K562 (cell line): Measurements from ENCODE around the gene KCNQ5. TPM values are rescaled to one million over a fixed set of nuclear protein-coding genes. Genes with fewer than 3 reads are reported as not detected.

ENCODE experiments used
- ATAC-seq: fragments of 200-7000 bp; cut with Tn5 transposase; 3 replicates; pipeline ENCODE4 v1.9.1; 2020; ENCODE audit warnings: moderate library complexity
- BruUV-seq: library from RNA; stranded (reverse); fragments of 400-500 nt; replicated peaks from 2 replicates; lab custom pipeline; 2021; lab: Mats Ljungman, UMichigan
- CTCF ChIA-PET: fragments of 300-600 bp; formaldehyde crosslinking; extraction: SDS; loops from one replicate; lab custom pipeline; 2021; ENCODE audit warnings: low intra/inter-chr PET ratio; lab: Yijun Ruan, JAX
- POLR2A ChIA-PET: fragments of 300-600, 350-650 bp; sonication (Branson Sonifier 250); formaldehyde crosslinking; extraction: SDS; loops from one replicate; lab custom pipeline; 2021; ENCODE audit warnings: antibody characterized with exemption, inconsistent platforms; lab: Yijun Ruan, JAX
- DNase-seq, 4 experiments: peaks; one replicate each; pipeline versions ENCODE4 v3.0.0 to v3.0.0-alpha.2; 2011 to 2018; ENCODE audit warnings: low spot score in 3 of 4, mixed read lengths in 3 of 4; ENCODE audit errors: extremely low read depth in 1 of 4
- FAIRE-seq: peaks from 2 replicates; lab custom pipeline; 2011; peaks lifted over from hg19 to GRCh38; lab: Jason Lieb, UNC
- H2AFZ ChIP-seq: 2 replicates; pipeline ENCODE4 v1.6.0; 2011; ENCODE audit warnings: low read depth, low read length, control low read depth, inconsistent platforms
- H3K27ac ChIP-seq: fragments of 200-600 bp; 3 replicates; pipeline ENCODE4 v1.8.0; 2011; ENCODE audit warnings: low read depth, mild to moderate bottlenecking, control low read depth, inconsistent platforms, low read length, moderate library complexity, mixed read lengths; ENCODE audit errors: extremely low read depth
- H3K27me3 ChIP-seq, 2 experiments: fragments of 300-600 bp in 1 of 2; 2 replicates in 1 of 2; 3 replicates in 1 of 2; pipeline versions ENCODE4 v1.6.0 to v1.8.0; 2011; ENCODE audit warnings: inconsistent platforms in 2 of 2, low read length in 2 of 2, mild to moderate bottlenecking in 1 of 2, mixed read lengths in 1 of 2, moderate library complexity in 1 of 2; ENCODE audit not compliant: control insufficient read depth in 2 of 2, insufficient read depth in 2 of 2
- H3K36me3 ChIP-seq: fragments of 300-600 bp; 3 replicates; pipeline ENCODE4 v1.8.0; 2011; ENCODE audit warnings: mild to moderate bottlenecking, low read length, inconsistent platforms; ENCODE audit not compliant: control insufficient read depth, insufficient read depth
- H3K4me1 ChIP-seq, 2 experiments: fragments of 200-600 bp in 1 of 2; replicated peaks in 1 of 2; 2 replicates in 1 of 2; 3 replicates in 1 of 2; pipeline versions ENCODE4 v1.5.1 to v1.8.0; 2011; ENCODE audit warnings: inconsistent platforms in 2 of 2, low read length in 2 of 2, mild to moderate bottlenecking in 1 of 2, mixed read lengths in 1 of 2, moderate library complexity in 1 of 2; ENCODE audit not compliant: control insufficient read depth in 2 of 2, insufficient read depth in 2 of 2
- H3K4me2 ChIP-seq: 2 replicates; pipeline ENCODE4 v1.6.1; 2011; ENCODE audit warnings: low read length, control low read depth, inconsistent platforms, mixed read lengths; ENCODE audit not compliant: insufficient read depth
- H3K4me3 ChIP-seq: fragments of 200-600 bp; sonication (generic), shearing (Covaris generic); 2 replicates; pipeline ENCODE4 v1.5.1; 2016; ENCODE audit warnings: control low read depth, inconsistent platforms
- H3K79me2 ChIP-seq: fragments of 200-600 bp; 3 replicates; pipeline ENCODE4 v1.8.0; 2011; ENCODE audit warnings: low read length, inconsistent platforms; ENCODE audit not compliant: control insufficient read depth, insufficient read depth
- H3K9ac ChIP-seq, 2 experiments: 2 replicates each; pipeline versions ENCODE4 v1.6.0 to v1.6.1; 2011; ENCODE audit warnings: low read depth in 2 of 2, low read length in 2 of 2, control low read depth in 1 of 2, inconsistent platforms in 1 of 2, mild to moderate bottlenecking in 1 of 2, mixed read lengths in 1 of 2; ENCODE audit not compliant: insufficient read depth in 1 of 2
- H3K9me1 ChIP-seq: one replicate; pipeline ENCODE4 v1.6.0; 2011; ENCODE audit warnings: inconsistent platforms, mild to moderate bottlenecking, low read length, moderate library complexity; ENCODE audit not compliant: control insufficient read depth, insufficient read depth
- H3K9me3 ChIP-seq: replicated peaks from 2 replicates; pipeline ENCODE4 v1.5.1; 2011; ENCODE audit warnings: low read depth, low read length, inconsistent platforms; ENCODE audit not compliant: control insufficient read depth, insufficient read depth
- H4K20me1 ChIP-seq: replicated peaks from 2 replicates; pipeline ENCODE4 v1.6.1; 2011; ENCODE audit warnings: low read length, inconsistent platforms, mixed read lengths; ENCODE audit not compliant: control insufficient read depth, insufficient read depth
- DIDO1 ChIP-seq: fragments of 450-650 bp; IDR thresholded peaks from 2 replicates; pipeline ENCODE4 v1.6.1; 2016; ENCODE audit warnings: low read depth, missing biosample characterization, missing genetic modification characterization
- DNMT1 ChIP-seq: fragments of 450-650 bp; IDR thresholded peaks from 2 replicates; pipeline ENCODE4 v1.6.1; 2016; ENCODE audit warnings: antibody characterized with exemption, mild to moderate bottlenecking
- EHMT2 ChIP-seq: fragments of 450-650 bp; IDR thresholded peaks from 2 replicates; pipeline ENCODE4 v1.6.1; 2018; ENCODE audit warnings: antibody characterized with exemption
- MEF2A ChIP-seq: IDR thresholded peaks from 2 replicates; pipeline ENCODE4 v1.6.1; 2011; ENCODE audit warnings: low read depth, mild to moderate bottlenecking, low read length, moderate library complexity; ENCODE audit not compliant: control insufficient read depth
- NBN ChIP-seq: fragments of 450-650 bp; IDR thresholded peaks from 2 replicates; pipeline ENCODE4 v1.6.1; 2016; ENCODE audit warnings: low read depth, mild to moderate bottlenecking
- NR1H2 ChIP-seq: sonication (generic); formaldehyde crosslinking; IDR thresholded peaks from 2 replicates; pipeline ENCODE4 v1.4.0; 2020; ENCODE audit warnings: mild to moderate bottlenecking, missing genetic modification reagents
- PURB ChIP-seq: sonication (generic); formaldehyde crosslinking; IDR thresholded peaks from 2 replicates; pipeline ENCODE4 v1.9.0; 2021; ENCODE audit warnings: low read depth, mild to moderate bottlenecking, missing genetic modification reagents
- RBBP5 ChIP-seq: fragments of 200-600 bp; sonication (generic); IDR thresholded peaks from 2 replicates; pipeline ENCODE4 v1.6.1; 2012; ENCODE audit warnings: borderline replicate concordance, mild to moderate bottlenecking, low read length, control low read depth, inconsistent platforms; ENCODE audit not compliant: insufficient read depth, poor library complexity, severe bottlenecking
- RREB1 ChIP-seq: fragments of 250-450 bp; sonication (Bioruptor Pico); IDR thresholded peaks from 2 replicates; pipeline ENCODE4 v1.4.0; 2020
- SIN3A ChIP-seq, 2 experiments: fragments of 150-350 bp in 1 of 2; IDR thresholded peaks; 2 replicates each; pipeline ENCODE4 v1.6.1; 2011 to 2016; ENCODE audit warnings: borderline replicate concordance in 2 of 2, low read depth in 2 of 2, low read length in 2 of 2, mild to moderate bottlenecking in 2 of 2, moderate library complexity in 2 of 2; ENCODE audit not compliant: control insufficient read depth in 1 of 2
- SIN3B ChIP-seq: fragments of 450-650 bp; IDR thresholded peaks from 2 replicates; pipeline ENCODE4 v1.6.1; 2017; ENCODE audit warnings: low read depth, mild to moderate bottlenecking, moderate library complexity
- SIRT6 ChIP-seq: IDR thresholded peaks from one replicate; pipeline ENCODE4 v1.6.1; 2012; ENCODE audit warnings: low read depth, mild to moderate bottlenecking, control low read depth, inconsistent platforms, low read length, moderate library complexity
- TAF9B ChIP-seq: fragments of 450-650 bp; IDR thresholded peaks from 2 replicates; pipeline ENCODE4 v1.6.1; 2018; ENCODE audit warnings: mild to moderate bottlenecking; ENCODE audit not compliant: partially characterized antibody
- THRAP3 ChIP-seq: fragments of 450-650 bp; IDR thresholded peaks from 2 replicates; pipeline ENCODE4 v1.6.1; 2016; ENCODE audit warnings: mild to moderate bottlenecking, inconsistent platforms, borderline replicate concordance
- ZC3H4 ChIP-seq: sonication (generic); formaldehyde crosslinking; IDR thresholded peaks from 2 replicates; pipeline ENCODE4 v1.9.0; 2021; ENCODE audit warnings: missing genetic modification reagents, borderline replicate concordance
- ZNF184 ChIP-seq: sonication (generic); formaldehyde crosslinking; IDR thresholded peaks from 2 replicates; pipeline ENCODE4 v1.5.0; 2020; ENCODE audit warnings: missing genetic modification reagents
- ZNF280B ChIP-seq: fragments of 250-450 bp; sonication (Bioruptor Pico); IDR thresholded peaks from 2 replicates; pipeline ENCODE4 v1.5.1; 2021; ENCODE audit warnings: mild to moderate bottlenecking
- WGBS: fragments of 100-300 bp; shearing (Covaris generic); methylation state at CpG from one replicate; pipeline ENCODE4 v1.1.6; 2016; ENCODE audit warnings: low coverage, mixed read lengths; ENCODE audit not compliant: insufficient coverage; ENCODE audit errors: missing lambda C conversion rate; 5-methylcytosine and 5-hydroxymethylcytosine counted together
- in situ Hi-C: fragments of 300-500 bp; cut with MboI; formaldehyde crosslinking; loops from 4 replicates; pipeline ENCODE4 v1.15.0; 2018; ENCODE audit warnings: inconsistent platforms, mixed read lengths
- intact Hi-C: fragments of 100-400 bp; cut with micrococcal nuclease; formaldehyde crosslinking; loops from 2 replicates; pipeline ENCODE4 v1.14.2; 2022
- polyA plus RNA-seq, 8 experiments: library from polyadenylated mRNA; depleted of rRNA in 4 of 8; stranded (reverse) in 5 of 8; unstranded in 3 of 8; fragments of >200 nt; fragmentation: Nextera tagmentation in 2 of 8; fragmentation: Illumina TruSeq in 1 of 8; extraction: Ambion mirVana in 2 of 8; extraction: Trizol in 1 of 8; gene quantifications; 2 replicates each; pipeline versions ENCODE4 v1.2.1 to v1.2.3, GENCODE V29; 2011 to 2014; ENCODE audit warnings: inconsistent platforms in 1 of 8, missing spikeins in 1 of 8
- total RNA-seq, 7 experiments: library from RNA; depleted of rRNA in 6 of 7; stranded (reverse); fragments of >200 nt in 6 of 7; fragmentation: Illumina TruSeq in 2 of 7; extraction: Trizol in 2 of 7; gene quantifications; 2 replicates each; pipeline versions ENCODE4 v1.2.1 to v1.2.3, GENCODE V29; 2011 to 2021; ENCODE audit warnings: low replicate concordance in 1 of 7

KCNQ5 gene
- total and polyA plus RNA-seq, 9 of the 15 experiments (the other 6 are each of a cell fraction or from before 2014, with no cell fraction given): 0.31 to 5.9 (median 2.6) TPM

GRCh38 chr6:72636786-72637185 lies 14.9 kb downstream of the KCNQ5 start:
- ChIA-PET CTCF (no interaction called here), POLR2A (interaction anchor here (0.5 to 0.7 kb wide), 2 partner anchors 274 to 1888 kb away, joined by 3 read pairs; no protein-coding TSS in a partner anchor)
- intact Hi-C loops (no loop called here), in situ Hi-C loops (no loop called here)
- Histone ChIP-seq H3K27ac (no peak overlapping the region), H2AFZ (no peak overlapping the region), H3K9me1 (no peaks in the 10 kb centered on the region), H3K4me3 (no peak overlapping the region), H3K4me1 (no peaks in the 10 kb centered on the region; a peak in 1 of 5 replicates), H4K20me1 (no peaks in the 10 kb centered on the region), H3K9ac (no peak overlapping the region), H3K27me3 (no peaks in the 10 kb centered on the region), H3K4me2 (no peak overlapping the region), H3K9me3 (no peaks in the 10 kb centered on the region), H3K79me2 (no peaks in the 10 kb centered on the region), H3K36me3 (no peaks in the 10 kb centered on the region)
- BruUV-seq: no TSS peak
- DNase-seq: no peak
- no peak for FAIRE-seq
- no peak for ATAC-seq
- WGBS: 41% methylated on average over 3 of the region's 3 CpGs
- no peak for TF ChIP-seq DNMT1
- no peak for TF ChIP-seq TAF9B
- no peak for TF ChIP-seq MEF2A
- TF ChIP-seq ZNF184 (CRISPR knock-in tag): no peak
- TF ChIP-seq DIDO1 (tag): no peak
- TF ChIP-seq RREB1: no peak
- TF ChIP-seq EHMT2: no peak
- no peak for TF ChIP-seq SIN3A (IDR thresholded peaks at IDR 0.05; ENCODE audit: borderline replicate concordance in 2 of 2, control insufficient read depth in 1 of 2, low read depth in 2 of 2, low read length in 2 of 2)
- no peak for TF ChIP-seq ZC3H4 (CRISPR knock-in tag)
- TF ChIP-seq NR1H2 (CRISPR knock-in tag): no peak
- TF ChIP-seq NBN: no peak
- TF ChIP-seq RBBP5: no peak
- no peak for TF ChIP-seq SIN3B
- TF ChIP-seq THRAP3: no peak
- no peak for TF ChIP-seq ZNF280B (CRISPR knock-in tag)
- TF ChIP-seq SIRT6: no peak
- no peak for TF ChIP-seq PURB (CRISPR knock-in tag)
